Stomach (tissue), 9 donors: ENCODE data around the gene SYT11. TPM values are rescaled to one million over a fixed set of nuclear protein-coding genes. Genes with fewer than 3 reads are reported as not detected.

Experiments
- DNase-seq, 2 donors: peaks; one replicate each; pipeline versions ENCODE4 v3.0.0 to v3.0.0-alpha.2; 2013 to 2019
- H3K27ac ChIP-seq, 5 donors: fragments of 200-600 bp in 4 of 5; sonication (generic) in 4 of 5; one replicate each; pipeline ENCODE4 v1.5.1; 2013 to 2019; ENCODE audit warnings: mild to moderate bottlenecking in 1 of 5, moderate library complexity in 1 of 5
- H3K27me3 ChIP-seq, 3 donors: fragments of 200-600 bp; sonication (generic); one replicate each; pipeline ENCODE4 v1.5.1; 2017 to 2019; ENCODE audit warnings: mixed run types in 1 of 3
- H3K36me3 ChIP-seq, 4 donors: fragments of 200-600 bp; sonication (generic); 1 replicate in 3 of 4; 2 replicates in 1 of 4; pipeline ENCODE4 v1.5.1; 2016 to 2019
- H3K4me1 ChIP-seq, 4 donors: fragments of 200-600 bp; sonication (generic); one replicate each; pipeline ENCODE4 v1.5.1; 2016 to 2019
- H3K4me3 ChIP-seq, 4 donors: fragments of 200-600 bp; sonication (generic) in 3 of 4; one replicate each; pipeline ENCODE4 v1.5.1; 2016 to 2019; ENCODE audit warnings: mild to moderate bottlenecking in 1 of 4
- H3K9me3 ChIP-seq, 4 donors: fragments of 200-600 bp; sonication (generic); one replicate each; pipeline ENCODE4 v1.5.1; 2016 to 2019
- EP300 ChIP-seq: sonication (generic); formaldehyde crosslinking; IDR thresholded peaks from one replicate; pipeline ENCODE4 v1.6.1; 2017; ENCODE audit warnings: antibody characterized with exemption
- POLR2A ChIP-seq, 4 donors: fragments of 450-650 bp; IDR thresholded peaks; one replicate each; pipeline ENCODE4 v1.6.1; 2016; ENCODE audit warnings: antibody characterized with exemption in 4 of 4, control low read depth in 2 of 4, mild to moderate bottlenecking in 1 of 4, moderate library complexity in 1 of 4
- POLR2AphosphoS5 ChIP-seq, 3 donors: sonication (generic); formaldehyde crosslinking; IDR thresholded peaks; one replicate each; pipeline ENCODE4 v1.6.1; 2016; ENCODE audit warnings: antibody characterized with exemption in 3 of 3
- WGBS, 5 donors: extraction: QIAGEN DNeasy Blood & Tissue Kit in 3 of 5; methylation state at CpG; one replicate each; pipeline versions ENCODE4 v1.1.5 to v1.1.7; 2013 to 2018; 5-methylcytosine and 5-hydroxymethylcytosine counted together
- intact Hi-C: fragments of 100-400 bp; cut with DNase I; formaldehyde crosslinking; loops from one replicate; pipeline ENCODE4 v1.15.1; 2023; ENCODE audit warnings: low total_unique reads
- polyA plus RNA-seq, 3 donors: library from polyadenylated mRNA; stranded (reverse); fragments of 200-250 nt; gene quantifications; one replicate each; pipeline ENCODE4 v1.2.3, GENCODE V29; 2013
- small RNA-seq, 4 donors: library from RNA; depleted of rRNA; stranded (forward); fragments of <200 nt; gene quantifications; one replicate each; pipeline ENCODE3, GENCODE V24; 2016
- total RNA-seq, 5 donors: library from RNA; depleted of rRNA; stranded (reverse); fragments of >200 nt; gene quantifications; one replicate each; pipeline versions ENCODE4 v1.1.0 to v1.2.3, GENCODE V29; 2014 to 2016
- TF ChIP-seq, protein P1 (sequence below), 7 experiments: fragments of 450-650 bp in 4 of 7; fragments of 200-600 bp in 3 of 7; sonication (generic) in 3 of 7; IDR thresholded peaks; one replicate each; pipeline ENCODE4 v1.5.1; 2016 to 2019; ENCODE audit warnings: antibody characterized with exemption in 7 of 7, control low read depth in 2 of 7, mild to moderate bottlenecking in 1 of 7
- donor health status: healthy with polysubstance abuse.
- donor health status: Bipolar disorder and iron deficiency.
- donor health status: healthy.

Gene SYT11
- total and polyA plus RNA-seq, 8 donors = 0.76 to 12.9 (median 1.7) TPM

DNA sequence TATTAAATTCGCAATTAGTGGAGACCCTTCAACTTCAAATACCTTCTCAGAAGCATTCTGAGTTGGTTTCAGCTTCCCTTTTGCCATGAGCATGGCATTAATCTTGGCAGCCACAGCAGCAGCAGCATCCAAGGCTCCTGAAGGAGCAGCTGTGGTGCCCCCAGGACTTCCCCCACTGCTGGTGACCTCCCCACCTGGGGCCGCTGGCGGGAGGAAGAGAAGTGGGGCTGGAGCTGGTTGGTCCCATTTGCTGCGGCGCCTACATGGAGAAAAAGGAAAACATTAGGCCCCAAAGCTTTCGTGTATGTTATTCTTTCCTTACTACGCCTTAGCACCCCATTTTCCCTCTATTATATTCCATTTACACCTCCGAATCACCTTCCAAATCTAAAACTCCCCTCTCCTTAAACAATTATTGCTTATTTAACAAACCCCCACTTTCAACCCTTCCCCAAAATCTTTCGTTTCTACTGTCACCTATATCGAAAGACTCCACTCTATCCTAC lies 74.3 kb downstream of the SYT11 start:
- peaks cover 44 to 67% (median 65%) of the 10 kb centered on the region in 4 donors for H3K4me1 ChIP-seq
- WGBS, 5 donors = 1 to 5% (median 2%) methylated on average over 10 of the region's 10 CpGs
- H3K27ac ChIP-seq = peak overlapping the region; percentile 94 to 99 (median 96)
- peak overlapping the region; percentile 74 to 92 (median 84) for H3K4me3 ChIP-seq
- TF ChIP-seq POLR2A (IDR thresholded peaks at IDR 0.05) = no peak
- TF ChIP-seq, protein P1, sequence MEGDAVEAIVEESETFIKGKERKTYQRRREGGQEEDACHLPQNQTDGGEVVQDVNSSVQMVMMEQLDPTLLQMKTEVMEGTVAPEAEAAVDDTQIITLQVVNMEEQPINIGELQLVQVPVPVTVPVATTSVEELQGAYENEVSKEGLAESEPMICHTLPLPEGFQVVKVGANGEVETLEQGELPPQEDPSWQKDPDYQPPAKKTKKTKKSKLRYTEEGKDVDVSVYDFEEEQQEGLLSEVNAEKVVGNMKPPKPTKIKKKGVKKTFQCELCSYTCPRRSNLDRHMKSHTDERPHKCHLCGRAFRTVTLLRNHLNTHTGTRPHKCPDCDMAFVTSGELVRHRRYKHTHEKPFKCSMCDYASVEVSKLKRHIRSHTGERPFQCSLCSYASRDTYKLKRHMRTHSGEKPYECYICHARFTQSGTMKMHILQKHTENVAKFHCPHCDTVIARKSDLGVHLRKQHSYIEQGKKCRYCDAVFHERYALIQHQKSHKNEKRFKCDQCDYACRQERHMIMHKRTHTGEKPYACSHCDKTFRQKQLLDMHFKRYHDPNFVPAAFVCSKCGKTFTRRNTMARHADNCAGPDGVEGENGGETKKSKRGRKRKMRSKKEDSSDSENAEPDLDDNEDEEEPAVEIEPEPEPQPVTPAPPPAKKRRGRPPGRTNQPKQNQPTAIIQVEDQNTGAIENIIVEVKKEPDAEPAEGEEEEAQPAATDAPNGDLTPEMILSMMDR (IDR thresholded peaks at IDR 0.05) = no peak
- no peak for TF ChIP-seq EP300
- TF ChIP-seq POLR2AphosphoS5 (IDR thresholded peaks at IDR 0.05) = no peak
- intact Hi-C loops = no loop called here
- H3K27me3 ChIP-seq = no peaks in the 10 kb centered on the region
- peak in 1 of 2 donors; percentile 49 for DNase-seq
- peaks cover 18 to 48% (median 45%) of the 10 kb centered on the region in 4 donors for H3K36me3 ChIP-seq
- H3K9me3 ChIP-seq = no peaks in the 10 kb centered on the region

DNA sequence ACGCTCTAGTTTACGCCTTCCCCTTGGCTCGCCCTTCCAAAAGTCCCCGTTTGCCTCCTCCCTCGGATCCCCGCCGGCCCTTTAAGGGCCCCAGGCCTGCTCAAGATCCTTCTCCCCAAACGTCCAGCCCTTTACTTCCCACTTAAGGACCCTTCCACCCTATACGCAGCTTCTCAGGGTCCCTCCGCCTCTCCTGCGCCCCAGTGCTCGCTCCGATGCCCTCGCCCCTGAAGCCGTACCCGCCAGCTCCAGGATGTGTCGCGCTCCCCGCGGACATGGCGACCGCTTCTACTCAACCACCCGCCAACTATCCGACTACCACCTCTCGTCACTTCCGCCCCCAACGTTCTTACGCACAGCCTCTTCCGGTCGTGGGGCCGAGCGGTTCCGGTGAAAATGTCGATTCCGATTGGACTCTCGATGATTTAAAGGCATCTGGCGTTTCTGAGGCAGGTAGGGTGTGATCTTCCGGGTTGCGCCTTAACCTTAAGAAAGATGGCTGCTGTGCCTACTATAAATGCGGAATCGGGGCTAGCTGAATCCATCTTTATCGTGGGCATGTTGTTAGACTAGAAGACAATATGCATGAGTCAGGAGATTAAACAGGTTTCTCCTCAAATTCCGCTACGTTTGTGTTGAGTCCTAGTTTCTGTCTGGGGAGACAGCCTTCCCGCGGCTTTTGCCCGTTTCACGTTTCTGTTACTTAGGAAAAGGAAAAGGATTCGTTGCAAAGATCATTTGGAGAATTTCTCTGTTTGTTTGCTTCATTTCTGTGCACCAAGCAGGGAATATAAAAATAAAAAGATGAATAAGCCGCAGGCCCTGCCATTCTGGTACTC lies 74.9 kb downstream of the SYT11 start, which contains the start of gene KHDC4:
Gene KHDC4 (minus strand): TSS at position 317 of the 839 bp plus-strand sequence. CDS start 40 bp downstream, at position 277.
- H3K27ac ChIP-seq = peak within 1 kb of the TSS; percentile 94 to 99 (median 96)
- 0 to 1% (median 0%) methylated on average over 48 to 50 of the region's 50 CpGs for WGBS, 5 donors
- intact Hi-C loops = no loop called here
- peaks cover 44 to 66% (median 60%) of the 10 kb centered on the region in 4 donors for H3K4me1 ChIP-seq
- DNase-seq = peak; percentile 97 to 100
- H3K27me3 ChIP-seq = no peaks in the 10 kb centered on the region
- H3K4me3 ChIP-seq = peak within 1 kb of the TSS; percentile 74 to 92 (median 84)
- no peaks in the 10 kb centered on the region for H3K9me3 ChIP-seq
- TF ChIP-seq EP300 (no peak), POLR2AphosphoS5 (IDR thresholded peaks at IDR 0.05) (peak; percentile 96 to 100 (median 100)), POLR2A (IDR thresholded peaks at IDR 0.05) (peak in 2 of 4 donors; percentile 96 to 97)
- TF ChIP-seq, protein P1 (IDR thresholded peaks at IDR 0.05) = peak in 1 of 7 experiments; percentile 24
- peaks cover 12 to 41% (median 38%) of the 10 kb centered on the region in 4 donors for H3K36me3 ChIP-seq

Small RNA genes lying within 50 kb of the gene (small RNA-seq; reads per million reads assigned to genes)
- gene RF00015 (0 reads per million in 4 donors), gene SCARNA4 (0 reads per million in 4 donors), gene SNORA80E (132 to 275 (median 218) reads per million in 4 donors)

Other genes with a start within 250 kb of the SYT11 start
- 10 to 100 TPM in 3 of 5 donors, 1 to 10 TPM in 2; 2.3 to 31.0 (median 24.9) TPM for gene MSTO1, start 249.3 kb upstream of the SYT11 start, total RNA-seq
- 10 to 100 TPM; 12.8 to 17.4 (median 14.8) TPM for gene MSTO1, start 249.3 kb upstream of the SYT11 start, polyA plus RNA-seq
- gene YY1AP1, start 170.8 kb upstream of the SYT11 start, total RNA-seq = 100 to 1,000 TPM in 2 of 5 donors, 10 to 100 TPM in 3; 43.2 to 253 (median 71.0) TPM
- 10 to 100 TPM; 21.1 to 35.0 (median 27.5) TPM for gene YY1AP1, start 170.8 kb upstream of the SYT11 start, polyA plus RNA-seq
- 100 to 1,000 TPM in 1 of 5 donors, 10 to 100 TPM in 4; 52.7 to 106 (median 68.9) TPM for gene DAP3, start 170.5 kb upstream of the SYT11 start, total RNA-seq
- 100 to 1,000 TPM in 1 of 3 donors, 10 to 100 TPM in 2; 68.1 to 102 (median 83.1) TPM for gene DAP3, start 170.5 kb upstream of the SYT11 start, polyA plus RNA-seq
- 10 to 100 TPM; 29.0 to 68.7 (median 57.2) TPM for gene GON4L, start 2.4 kb upstream of the SYT11 start, total RNA-seq
- 10 to 100 TPM in 2 of 3 donors, 1 to 10 TPM in 1; 9.3 to 14.5 (median 11.0) TPM for gene GON4L, start 2.4 kb upstream of the SYT11 start, polyA plus RNA-seq
- gene RIT1, start 51.8 kb downstream of the SYT11 start, total RNA-seq = 100 to 1,000 TPM in 1 of 5 donors, 10 to 100 TPM in 3, not detected in 1; 23.9 to 108 (median 48.2) TPM
- gene RIT1, start 51.8 kb downstream of the SYT11 start, polyA plus RNA-seq = 10 to 100 TPM; 13.1 to 14.1 (median 13.8) TPM
- gene KHDC4, start 74.8 kb downstream of the SYT11 start, total RNA-seq = 100 to 1,000 TPM in 2 of 5 donors, 10 to 100 TPM in 3; 49.2 to 126 (median 78.4) TPM
- 10 to 100 TPM in 1 of 3 donors, 1 to 10 TPM in 2; 4.9 to 26.1 (median 9.3) TPM for gene KHDC4, start 74.8 kb downstream of the SYT11 start, polyA plus RNA-seq
- gene RXFP4, start 82.1 kb downstream of the SYT11 start, total RNA-seq = 10 to 100 TPM in 1 of 5 donors, not detected in 4; 50.4 TPM
- not detected for gene RXFP4, start 82.1 kb downstream of the SYT11 start, polyA plus RNA-seq
- gene ARHGEF2, start 119.0 kb downstream of the SYT11 start, total RNA-seq = 100 to 1,000 TPM in 3 of 5 donors, 10 to 100 TPM in 2; 34.8 to 376 (median 180) TPM
- gene ARHGEF2, start 119.0 kb downstream of the SYT11 start, polyA plus RNA-seq = 10 to 100 TPM; 20.4 to 27.6 (median 24.7) TPM
- gene SSR2, start 161.4 kb downstream of the SYT11 start, total RNA-seq = 100 to 1,000 TPM in 4 of 5 donors, 10 to 100 TPM in 1; 67.1 to 354 (median 216) TPM
- gene SSR2, start 161.4 kb downstream of the SYT11 start, polyA plus RNA-seq = 100 to 1,000 TPM; 223 to 309 (median 242) TPM
- gene UBQLN4, start 194.2 kb downstream of the SYT11 start, total RNA-seq = 10 to 100 TPM in 3 of 5 donors, 1 to 10 TPM in 2; 6.4 to 41.1 (median 14.0) TPM
- gene UBQLN4, start 194.2 kb downstream of the SYT11 start, polyA plus RNA-seq = 10 to 100 TPM; 17.3 to 25.5 (median 20.6) TPM
- gene LAMTOR2, start 195.2 kb downstream of the SYT11 start, total RNA-seq = 10 to 100 TPM in 3 of 5 donors, 1 to 10 TPM in 1, not detected in 1; 7.0 to 40.6 (median 21.4) TPM
- gene LAMTOR2, start 195.2 kb downstream of the SYT11 start, polyA plus RNA-seq = 100 to 1,000 TPM; 123 to 170 (median 158) TPM
- 100 to 1,000 TPM in 3 of 5 donors, 10 to 100 TPM in 2; 36.7 to 249 (median 216) TPM for gene RAB25, start 201.6 kb downstream of the SYT11 start, total RNA-seq
- gene RAB25, start 201.6 kb downstream of the SYT11 start, polyA plus RNA-seq = 100 to 1,000 TPM; 126 to 267 (median 168) TPM
- gene MEX3A, start 222.9 kb downstream of the SYT11 start, total RNA-seq = 10 to 100 TPM in 1 of 5 donors, 1 to 10 TPM in 2, not detected in 2; 1.5 to 11.0 (median 1.6) TPM
- 1 to 10 TPM in 1 of 3 donors, under 1 TPM in 1, not detected in 1; 0.25 to 1.1 TPM for gene MEX3A, start 222.9 kb downstream of the SYT11 start, polyA plus RNA-seq